ENCODE data around the gene IFT122.
"Not testable (repeated sequence)": the region's sequence is repeated elsewhere in the genome, so short reads cannot be mapped to it uniquely, and the experiment has no call there.

IFT122 gene

GRCh38 chr3:129439817-129440617 lies at the start of gene IFT122, which contains the start of gene MBD4:
Gene IFT122 (plus strand): TSS chr3:129440224. CDS start chr3:129440331, 107 bp downstream.
Gene MBD4 (minus strand): TSS chr3:129439948. CDS start chr3:129439833, 115 bp downstream.
- Histone ChIP-seq H3K27ac (ENCODE audit: low read depth, low read length) (peak within 1 kb of the TSS; percentile 94), H3K4me3 (ENCODE audit: low read depth, low read length) (peak within 1 kb of the TSS; percentile 100), H3K9me3 (ENCODE audit: control insufficient read depth, insufficient read depth, low read length) (no peaks in the 10 kb centered on the region), H3K9ac (ENCODE audit: low read depth, low read length) (peak within 1 kb of the TSS; percentile 67), H3K4me1 (ENCODE audit: control insufficient read depth, insufficient read depth, low read length) (peaks cover 20% of the 10 kb centered on the region), H3K36me3 (ENCODE audit: control insufficient read depth, insufficient read depth, low read length) (peaks cover 33% of the 10 kb centered on the region), H3K27me3 (ENCODE audit: control insufficient read depth, insufficient read depth, low read length) (no peaks in the 10 kb centered on the region)

DNA sequence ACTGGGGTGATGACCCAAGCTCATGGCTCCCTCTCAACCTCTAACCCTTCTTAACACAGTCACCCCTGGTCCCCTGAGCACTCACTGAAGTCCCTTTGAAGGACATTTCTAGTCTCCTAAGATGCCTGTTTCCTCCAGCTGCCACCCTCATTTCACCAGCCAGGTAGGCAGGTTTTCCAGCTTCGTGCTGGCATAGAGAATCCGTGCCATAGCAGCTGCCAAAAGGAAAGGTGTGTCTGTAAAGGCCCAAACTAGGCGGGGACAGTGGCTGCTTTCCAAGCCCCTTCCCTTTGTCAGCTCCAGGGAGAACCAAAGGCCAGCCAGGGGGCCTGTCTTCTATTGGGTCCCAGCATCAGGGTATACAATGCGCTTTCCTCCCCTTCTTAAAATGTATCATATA lies 48.4 kb upstream of the IFT122 start:
- H3K4me1 ChIP-seq (ENCODE audit: control insufficient read depth, insufficient read depth, low read length); H3K27ac ChIP-seq (ENCODE audit: low read depth, low read length); H3K4me3 ChIP-seq (ENCODE audit: low read depth, low read length); H3K27me3 ChIP-seq (ENCODE audit: control insufficient read depth, insufficient read depth, low read length); H3K9me3 ChIP-seq (ENCODE audit: control insufficient read depth, insufficient read depth, low read length); H3K9ac ChIP-seq (ENCODE audit: low read depth, low read length): not testable (repeated sequence)
- peaks cover 67% of the 10 kb centered on the region for H3K36me3 ChIP-seq (ENCODE audit: control insufficient read depth, insufficient read depth, low read length)

- peaks cover 72% of the 10 kb centered on the region for H3K36me3 ChIP-seq (ENCODE audit: control insufficient read depth, insufficient read depth, low read length)
- H3K9ac ChIP-seq (ENCODE audit: low read depth, low read length); H3K27me3 ChIP-seq (ENCODE audit: control insufficient read depth, insufficient read depth, low read length); H3K9me3 ChIP-seq (ENCODE audit: control insufficient read depth, insufficient read depth, low read length); H3K4me1 ChIP-seq (ENCODE audit: control insufficient read depth, insufficient read depth, low read length); H3K27ac ChIP-seq (ENCODE audit: low read depth, low read length); H3K4me3 ChIP-seq (ENCODE audit: low read depth, low read length): not testable (repeated sequence)
These were observed 47.7 kb upstream of the IFT122 start for GRCh38 chr3:129392106-129392887.

DNA sequence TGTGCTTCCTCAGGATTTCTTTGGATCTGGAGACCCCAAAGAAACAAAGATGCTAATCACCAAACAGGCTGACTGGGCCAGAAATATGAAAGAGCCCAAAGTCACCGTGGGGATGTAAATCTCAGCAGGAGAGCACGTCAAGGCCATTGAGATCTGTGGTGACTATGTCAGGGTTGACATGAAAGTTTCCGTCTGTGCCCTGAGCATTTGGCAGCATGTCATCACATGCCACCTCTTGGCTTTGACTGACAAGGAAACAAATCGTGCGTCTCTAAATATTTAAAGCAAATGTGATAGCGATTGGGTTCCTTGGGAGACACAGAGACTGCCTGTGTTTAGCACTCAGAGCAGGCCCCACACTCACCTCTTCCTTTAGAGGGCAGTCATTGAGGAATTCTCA lies 46.8 kb upstream of the IFT122 start:
- Histone ChIP-seq H3K4me1 (ENCODE audit: control insufficient read depth, insufficient read depth, low read length) (peaks cover 9% of the 10 kb centered on the region; the same call in 1 of the 2 replicates), H3K9ac (ENCODE audit: low read depth, low read length) (no peak overlapping the region), H3K27me3 (ENCODE audit: control insufficient read depth, insufficient read depth, low read length) (no peaks in the 10 kb centered on the region), H3K9me3 (ENCODE audit: control insufficient read depth, insufficient read depth, low read length) (no peaks in the 10 kb centered on the region), H3K36me3 (ENCODE audit: control insufficient read depth, insufficient read depth, low read length) (peaks cover 62% of the 10 kb centered on the region), H3K27ac (ENCODE audit: low read depth, low read length) (no peak overlapping the region), H3K4me3 (ENCODE audit: low read depth, low read length) (no peak overlapping the region)

DNA sequence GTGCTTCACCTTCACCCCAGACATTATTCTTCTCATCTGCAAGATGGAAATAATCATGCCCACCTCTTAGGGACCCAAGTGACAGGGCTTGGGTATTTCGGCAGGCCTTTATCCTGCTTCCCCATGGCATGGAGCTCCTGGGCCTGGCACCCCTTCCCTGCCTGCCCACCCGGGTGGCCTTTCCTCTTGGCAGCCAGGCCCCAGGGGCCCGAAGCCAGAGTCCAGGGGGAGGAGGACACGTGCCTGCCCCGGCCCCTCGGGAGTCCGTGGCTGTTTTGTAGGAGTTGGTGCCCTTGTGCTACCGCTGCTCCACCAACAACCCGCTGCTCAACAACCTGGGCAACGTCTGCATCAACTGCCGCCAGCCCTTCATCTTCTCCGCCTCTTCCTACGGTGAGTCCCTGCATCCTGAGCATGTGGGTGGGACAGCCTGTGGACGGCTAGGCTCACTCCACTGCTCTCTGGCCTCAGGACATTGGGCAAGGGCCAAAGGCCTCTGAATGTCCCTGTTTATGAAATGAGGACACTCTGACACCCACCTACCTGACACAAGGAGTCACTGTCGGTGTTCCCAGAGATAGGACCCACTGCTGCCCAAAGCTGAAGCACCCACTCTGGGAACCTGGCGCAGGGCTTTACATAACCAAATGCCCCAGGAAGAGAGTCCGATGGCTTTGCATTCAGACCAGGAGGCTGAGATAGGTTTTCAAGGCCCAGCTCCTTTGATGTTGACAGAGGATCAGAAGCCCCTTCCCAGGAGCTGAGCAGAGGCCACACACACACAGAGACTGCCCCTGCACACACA lies 46.1 kb upstream of the IFT122 start:
- H3K9ac ChIP-seq (ENCODE audit: low read depth, low read length); H3K27me3 ChIP-seq (ENCODE audit: control insufficient read depth, insufficient read depth, low read length); H3K9me3 ChIP-seq (ENCODE audit: control insufficient read depth, insufficient read depth, low read length); H3K4me3 ChIP-seq (ENCODE audit: low read depth, low read length); H3K27ac ChIP-seq (ENCODE audit: low read depth, low read length): not testable (repeated sequence)
- Histone ChIP-seq H3K36me3 (ENCODE audit: control insufficient read depth, insufficient read depth, low read length) (peaks cover 59% of the 10 kb centered on the region), H3K4me1 (ENCODE audit: control insufficient read depth, insufficient read depth, low read length) (peaks cover 11% of the 10 kb centered on the region; the same call in 1 of the 2 replicates)

DNA sequence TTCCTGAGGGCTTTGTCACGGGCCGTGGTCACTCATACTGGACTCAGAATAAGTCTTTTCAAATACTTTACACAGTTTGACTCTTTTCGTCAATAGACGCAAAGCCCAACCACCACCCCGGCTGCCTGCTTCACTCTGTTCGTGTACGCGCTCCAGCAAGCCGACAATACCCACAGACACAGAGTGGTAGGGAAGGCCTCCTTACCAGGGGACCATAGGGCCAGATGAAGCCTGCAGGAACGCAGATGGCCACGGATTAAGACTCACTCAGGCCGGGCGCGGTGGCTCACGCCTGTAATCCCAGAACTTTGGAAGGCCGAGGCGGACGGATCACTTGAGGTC lies 41.2 kb upstream of the IFT122 start:
- Histone ChIP-seq H3K27ac (ENCODE audit: low read depth, low read length) (peak overlapping the region; percentile 82), H3K9me3 (ENCODE audit: control insufficient read depth, insufficient read depth, low read length) (no peaks in the 10 kb centered on the region)

GRCh38 chr3:129399145-129399894 lies 40.7 kb upstream of the IFT122 start:
- Histone ChIP-seq H3K36me3 (ENCODE audit: control insufficient read depth, insufficient read depth, low read length) (peaks cover 20% of the 10 kb centered on the region; the same call in 1 of the 2 replicates), H3K27ac (ENCODE audit: low read depth, low read length) (peak overlapping the region; percentile 82), H3K9ac (ENCODE audit: low read depth, low read length) (peak overlapping the region; percentile 77), H3K4me3 (ENCODE audit: low read depth, low read length) (peak overlapping the region; percentile 76), H3K27me3 (ENCODE audit: control insufficient read depth, insufficient read depth, low read length) (no peaks in the 10 kb centered on the region), H3K9me3 (ENCODE audit: control insufficient read depth, insufficient read depth, low read length) (no peaks in the 10 kb centered on the region), H3K4me1 (ENCODE audit: control insufficient read depth, insufficient read depth, low read length) (0 out of 2 replicates have a peak, but pooled peaks cover 6% of the 10 kb centered on the region)

More for the DNA sequence above, 41.2 kb upstream of the IFT122 start:
- H3K4me1 ChIP-seq (ENCODE audit: control insufficient read depth, insufficient read depth, low read length) = 0 out of 2 replicates have a peak, but pooled peaks cover 6% of the 10 kb centered on the region
- H3K36me3 ChIP-seq (ENCODE audit: control insufficient read depth, insufficient read depth, low read length) = peaks cover 20% of the 10 kb centered on the region; the same call in 1 of the 2 replicates
- peak overlapping the region; percentile 76 for H3K4me3 ChIP-seq (ENCODE audit: low read depth, low read length)
- H3K9ac ChIP-seq (ENCODE audit: low read depth, low read length) = peak overlapping the region; percentile 77
- no peaks in the 10 kb centered on the region for H3K27me3 ChIP-seq (ENCODE audit: control insufficient read depth, insufficient read depth, low read length)

DNA sequence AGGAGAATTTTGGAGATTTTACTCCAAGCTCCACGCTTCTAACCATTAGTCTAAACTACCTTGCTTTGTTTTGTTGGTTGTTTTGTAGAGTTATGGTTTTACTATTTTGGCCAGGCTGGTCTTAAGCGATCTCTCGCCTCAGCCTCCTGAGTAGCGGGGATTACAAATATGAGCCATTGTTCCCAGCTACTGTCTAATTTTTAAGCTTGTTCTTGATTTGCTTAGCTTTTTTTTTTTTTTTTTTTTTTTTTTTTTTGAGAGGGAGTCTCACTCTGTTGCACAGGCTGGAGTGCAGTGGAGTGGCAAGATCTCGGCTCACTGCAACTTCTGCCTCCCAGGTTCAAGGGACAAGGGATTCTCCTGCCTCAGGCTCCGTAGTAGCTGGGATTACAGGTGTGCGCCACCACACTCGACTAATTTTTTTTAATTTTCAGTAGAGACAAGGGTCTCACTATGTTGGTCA lies 40.1 kb upstream of the IFT122 start:
- no peaks in the 10 kb centered on the region for H3K9me3 ChIP-seq (ENCODE audit: control insufficient read depth, insufficient read depth, low read length)

DNA sequence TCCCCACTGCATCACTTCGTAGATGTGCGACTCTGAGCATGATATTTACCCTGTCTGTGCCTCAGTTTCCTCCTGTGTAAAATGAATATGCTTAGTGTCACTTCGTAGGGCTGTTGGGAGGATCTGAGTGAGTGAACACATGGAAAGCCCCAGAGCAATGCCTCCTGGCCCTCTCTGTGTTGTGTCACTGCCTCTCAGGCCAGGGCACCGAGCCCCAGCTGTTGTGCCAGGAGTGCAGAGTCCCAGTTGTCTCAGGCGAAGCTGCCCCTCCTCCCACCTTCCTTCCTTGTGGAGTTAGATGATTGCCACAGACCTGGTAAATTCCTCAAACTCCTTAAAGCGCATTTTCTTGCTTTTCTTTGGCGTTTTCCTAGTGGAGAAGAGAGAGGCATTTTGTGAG lies 37.8 kb upstream of the IFT122 start:
- Histone ChIP-seq H3K9me3 (ENCODE audit: control insufficient read depth, insufficient read depth, low read length) (no peaks in the 10 kb centered on the region), H3K36me3 (ENCODE audit: control insufficient read depth, insufficient read depth, low read length) (no peaks in the 10 kb centered on the region), H3K27me3 (ENCODE audit: control insufficient read depth, insufficient read depth, low read length) (no peaks in the 10 kb centered on the region), H3K9ac (ENCODE audit: low read depth, low read length) (no peak overlapping the region), H3K27ac (ENCODE audit: low read depth, low read length) (no peak overlapping the region), H3K4me1 (ENCODE audit: control insufficient read depth, insufficient read depth, low read length) (0 out of 2 replicates have a peak, but pooled peaks cover 6% of the 10 kb centered on the region), H3K4me3 (ENCODE audit: low read depth, low read length) (no peak overlapping the region)

More for the DNA sequence above, 40.1 kb upstream of the IFT122 start:
- H3K4me1 ChIP-seq (ENCODE audit: control insufficient read depth, insufficient read depth, low read length) = 0 out of 2 replicates have a peak, but pooled peaks cover 6% of the 10 kb centered on the region
- H3K4me3 ChIP-seq (ENCODE audit: low read depth, low read length) = peak overlapping the region; percentile 76
- H3K27ac ChIP-seq (ENCODE audit: low read depth, low read length) = peak overlapping the region; percentile 82
- H3K27me3 ChIP-seq (ENCODE audit: control insufficient read depth, insufficient read depth, low read length) = no peaks in the 10 kb centered on the region
- H3K36me3 ChIP-seq (ENCODE audit: control insufficient read depth, insufficient read depth, low read length) = peaks cover 20% of the 10 kb centered on the region; the same call in 1 of the 2 replicates
- no peak overlapping the region for H3K9ac ChIP-seq (ENCODE audit: low read depth, low read length)

DNA sequence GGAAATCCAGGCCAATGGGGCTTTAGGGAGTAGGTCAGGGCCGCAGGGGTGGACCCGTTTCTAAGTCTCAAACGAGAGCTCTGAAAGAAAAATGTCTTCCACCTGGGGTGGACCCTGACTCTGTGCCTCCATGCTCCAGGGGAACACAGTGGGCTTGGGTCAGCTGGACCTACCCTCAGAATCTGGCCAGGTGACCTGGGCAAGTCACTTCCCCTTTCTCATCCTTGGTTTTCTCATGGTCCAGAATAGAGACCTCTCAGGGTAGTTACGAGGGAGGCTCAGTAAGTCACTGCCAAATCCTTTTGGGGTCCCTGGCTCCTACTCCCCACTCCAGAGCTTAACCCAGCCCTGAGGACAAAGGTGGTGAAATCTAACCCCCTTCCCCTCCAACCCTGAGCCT lies 37.4 kb upstream of the IFT122 start:
- no peaks in the 10 kb centered on the region for H3K9me3 ChIP-seq (ENCODE audit: control insufficient read depth, insufficient read depth, low read length)
- no peak overlapping the region for H3K4me3 ChIP-seq (ENCODE audit: low read depth, low read length)
- no peak overlapping the region for H3K27ac ChIP-seq (ENCODE audit: low read depth, low read length)
- no peaks in the 10 kb centered on the region for H3K27me3 ChIP-seq (ENCODE audit: control insufficient read depth, insufficient read depth, low read length)
- H3K9ac ChIP-seq (ENCODE audit: low read depth, low read length) = no peak overlapping the region
- 0 out of 2 replicates have a peak, but pooled peaks cover 6% of the 10 kb centered on the region for H3K4me1 ChIP-seq (ENCODE audit: control insufficient read depth, insufficient read depth, low read length)
- no peaks in the 10 kb centered on the region for H3K36me3 ChIP-seq (ENCODE audit: control insufficient read depth, insufficient read depth, low read length)
